GM19238 (cell line): ENCODE data around the gene DST.

Source experiments
- DNase-seq: peaks from one replicate; pipeline ENCODE4 v3.0.0; 2011; ENCODE audit warnings: low spot score; ENCODE audit not compliant: insufficient read length

Gene DST

DNA sequence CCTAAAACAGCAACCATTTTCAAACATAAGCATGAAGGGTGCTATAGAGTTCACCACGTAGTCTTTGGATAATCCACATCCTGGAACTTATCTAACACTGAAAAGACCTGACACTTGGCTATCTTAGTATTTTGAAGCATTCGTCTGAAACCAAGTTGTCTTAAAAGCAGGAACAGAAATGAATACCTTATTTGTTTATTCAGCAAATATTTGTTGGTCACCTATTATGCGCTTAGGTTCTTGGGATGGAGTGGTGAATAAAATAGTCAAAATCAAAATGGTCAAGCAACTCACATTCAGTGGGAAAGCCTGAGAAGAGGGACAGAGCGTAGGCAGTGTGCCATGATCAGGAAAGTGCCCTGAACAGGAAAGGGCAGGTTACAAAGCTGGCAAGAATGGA is 206.9 kb downstream of the DST start:
- DNase-seq = no peak

DNA sequence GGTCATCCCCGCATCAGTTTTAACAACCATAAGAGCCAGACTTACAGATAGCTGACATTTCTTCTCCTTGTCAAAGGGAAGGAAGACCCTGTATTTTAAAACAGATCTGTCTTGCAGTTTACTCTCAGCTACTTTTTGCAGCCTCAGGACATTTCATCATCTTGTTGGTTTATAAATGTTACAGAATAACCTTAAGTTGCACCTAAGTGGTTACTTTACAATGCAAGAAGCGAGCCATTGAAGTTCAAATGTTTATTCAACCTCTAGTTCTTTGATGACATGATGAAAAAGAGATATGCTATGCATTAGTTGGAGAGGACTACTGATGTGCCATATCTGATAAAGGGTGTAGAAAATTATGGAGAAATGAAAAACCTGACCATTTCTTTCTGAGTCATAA is 207.4 kb downstream of the DST start:
- DNase-seq = no peak

DNA sequence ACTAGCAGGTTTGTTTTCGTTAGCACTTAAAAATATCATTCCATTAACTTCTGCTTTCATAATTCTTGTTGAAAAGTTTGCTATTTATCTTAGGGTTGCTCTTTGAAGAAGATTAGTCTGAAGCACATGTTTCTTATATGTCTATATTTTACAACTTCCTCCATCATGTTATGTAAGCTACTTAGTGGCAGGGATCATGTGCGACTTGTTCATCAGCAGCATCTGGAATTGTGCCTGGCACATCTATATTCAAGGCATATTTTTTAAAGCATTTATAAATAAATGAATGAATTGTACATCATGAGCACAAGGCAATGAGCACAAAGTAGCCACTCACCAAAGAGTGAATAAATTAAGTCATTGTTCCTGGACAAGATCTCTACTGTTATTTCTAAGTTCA is 208.1 kb downstream of the DST start:
- no peak for DNase-seq

DNA sequence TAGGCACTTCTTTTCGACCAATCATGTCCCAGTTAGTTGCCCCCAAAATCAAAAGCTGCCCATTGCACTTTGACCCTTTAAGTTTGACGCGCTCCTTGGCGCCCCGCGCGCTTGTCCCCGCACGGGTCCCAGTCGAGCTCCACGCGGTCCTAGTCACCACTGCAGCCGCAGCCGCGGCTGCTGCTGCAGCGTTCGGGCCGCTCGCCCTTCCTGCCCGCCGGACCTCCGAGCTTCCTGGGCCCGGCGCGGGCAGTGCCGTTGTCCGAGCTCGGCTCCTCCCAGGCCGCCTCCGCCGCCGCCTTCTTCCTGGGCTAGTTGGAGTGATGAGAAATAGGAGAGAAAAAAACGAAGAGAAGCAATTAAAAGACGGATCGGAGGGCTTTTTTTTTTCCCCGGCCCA is 209.6 kb downstream of the DST start:
- DNase-seq = no peak

DNA sequence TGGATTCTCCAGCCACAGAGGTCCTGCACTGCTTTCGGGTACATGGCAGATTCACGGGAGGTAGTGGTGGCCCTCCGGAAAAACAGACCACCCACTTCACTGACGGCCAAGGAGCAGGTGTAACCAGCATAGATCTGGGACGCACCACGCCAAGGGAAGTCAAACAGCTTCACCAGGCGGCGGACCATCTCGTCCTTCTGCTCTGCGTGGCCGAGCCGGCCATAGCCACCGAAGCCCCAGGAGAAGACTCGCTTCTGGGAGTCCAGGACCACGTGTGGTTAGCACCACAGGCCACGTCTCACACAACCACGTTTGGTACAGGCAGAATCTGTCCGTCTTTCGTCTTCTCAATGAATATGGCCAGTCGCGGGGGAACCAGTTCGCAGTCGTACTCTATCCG is 210.5 kb downstream of the DST start:
- DNase-seq = no peak

DNA sequence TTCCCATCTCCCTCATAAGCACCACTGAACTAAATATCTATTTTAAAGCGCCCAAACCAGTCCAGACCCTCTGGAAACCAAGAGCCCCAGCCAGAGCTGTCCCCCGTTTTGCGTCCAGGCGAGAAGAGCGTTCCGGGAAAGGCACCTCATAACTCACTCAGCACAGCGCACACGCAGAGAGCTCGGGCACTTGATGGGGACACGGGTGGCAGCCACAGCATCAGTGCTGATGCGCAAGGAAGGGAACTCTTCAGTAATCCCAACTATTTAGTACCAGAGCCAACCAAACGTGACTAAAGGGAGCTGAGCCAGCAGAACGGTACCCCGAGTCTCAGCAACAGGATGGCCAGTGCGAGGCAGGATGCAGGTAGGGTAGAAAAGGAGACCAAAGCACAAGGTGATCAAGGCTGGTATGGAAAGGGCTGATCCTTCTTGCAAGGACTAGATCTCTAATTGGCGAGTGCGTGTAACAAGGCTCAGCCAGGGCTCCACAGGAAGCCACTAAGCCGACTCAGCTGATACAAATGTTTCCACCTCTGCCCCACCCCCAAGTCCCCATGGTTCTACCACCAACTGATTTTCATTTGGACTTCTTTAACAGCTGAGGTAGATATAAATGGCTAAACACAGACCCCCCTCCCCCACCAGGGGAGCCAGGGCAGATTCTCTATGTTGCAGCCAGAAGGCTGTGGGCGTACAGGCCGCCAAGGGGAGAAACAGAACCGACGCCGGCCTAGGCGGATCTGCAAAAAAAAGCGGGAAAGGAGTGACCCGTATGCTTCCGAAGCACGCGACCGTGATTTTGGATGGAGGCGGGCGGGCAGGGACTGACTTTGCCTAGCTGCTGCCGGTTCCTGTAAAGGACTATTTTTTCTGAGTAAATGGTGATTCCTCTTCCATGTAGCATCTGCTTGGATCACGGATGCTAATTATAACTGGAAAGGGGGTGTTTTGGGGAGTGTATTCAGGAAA is 211.8 kb downstream of the DST start:
- no peak for DNase-seq

DNA sequence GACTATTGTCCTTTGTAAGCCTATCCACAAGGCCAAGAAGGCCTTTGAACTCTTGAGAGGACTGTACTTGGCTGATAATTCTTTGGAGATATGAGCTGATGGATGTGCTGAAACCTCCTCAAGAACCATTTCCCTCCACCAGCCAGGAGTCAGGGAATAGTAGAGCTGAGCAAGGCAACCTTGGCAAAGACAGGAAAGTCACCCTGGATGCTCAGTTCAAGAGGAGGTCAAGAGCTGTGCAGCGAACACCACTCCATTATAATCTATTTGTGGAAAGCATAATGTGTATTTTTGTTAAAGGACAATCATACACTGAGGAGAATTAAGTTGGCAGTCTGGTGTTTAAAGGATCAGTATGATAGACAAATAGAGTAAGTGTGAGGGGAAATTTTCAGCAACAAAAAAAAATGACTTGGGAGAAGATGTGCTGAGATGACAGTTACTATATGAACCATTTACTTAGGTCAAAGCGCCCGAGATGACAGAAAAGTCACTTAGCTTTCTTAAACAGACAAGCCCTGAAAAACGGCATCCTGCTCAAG is 218.1 kb downstream of the DST start:
- DNase-seq = no peak

DNA sequence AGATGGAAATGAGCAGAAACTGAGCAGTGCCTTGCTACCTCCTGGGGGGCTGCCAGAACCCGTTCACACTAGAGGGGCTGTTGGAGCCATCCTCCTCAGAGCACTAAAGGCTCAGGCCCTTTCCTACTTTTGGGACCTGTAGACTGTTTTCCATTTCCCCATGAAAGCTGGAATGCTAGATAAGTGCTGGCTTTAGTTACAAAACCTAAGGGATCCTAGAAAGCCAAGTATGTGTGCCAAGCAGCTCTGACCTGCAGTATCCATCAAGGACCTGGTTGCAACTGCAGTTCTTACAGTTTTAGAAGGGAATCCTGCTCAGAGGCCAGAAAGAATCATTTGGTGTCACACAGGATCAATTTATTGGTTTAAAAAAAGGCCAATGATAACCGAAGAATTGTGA is 218.6 kb downstream of the DST start:
- no peak for DNase-seq

DNA sequence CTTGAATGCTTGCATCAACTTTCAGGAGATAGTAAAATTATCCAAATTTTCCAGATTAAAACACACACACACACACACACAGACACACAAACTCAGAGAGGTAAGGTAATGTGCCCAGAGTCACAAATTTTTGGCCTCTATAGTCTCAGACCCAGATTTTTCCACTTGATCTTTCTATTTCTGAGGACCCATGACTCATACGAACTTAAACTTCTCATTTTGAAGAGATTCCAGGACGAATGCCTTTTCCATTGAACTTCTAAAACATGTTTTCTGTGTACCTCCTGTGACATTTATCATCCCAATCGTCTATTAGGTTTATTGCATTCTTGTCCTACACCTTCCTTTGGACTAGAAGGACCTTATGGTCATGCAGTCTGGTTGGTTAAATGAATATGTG is 222.4 kb downstream of the DST start:
- DNase-seq = no peak

DNA sequence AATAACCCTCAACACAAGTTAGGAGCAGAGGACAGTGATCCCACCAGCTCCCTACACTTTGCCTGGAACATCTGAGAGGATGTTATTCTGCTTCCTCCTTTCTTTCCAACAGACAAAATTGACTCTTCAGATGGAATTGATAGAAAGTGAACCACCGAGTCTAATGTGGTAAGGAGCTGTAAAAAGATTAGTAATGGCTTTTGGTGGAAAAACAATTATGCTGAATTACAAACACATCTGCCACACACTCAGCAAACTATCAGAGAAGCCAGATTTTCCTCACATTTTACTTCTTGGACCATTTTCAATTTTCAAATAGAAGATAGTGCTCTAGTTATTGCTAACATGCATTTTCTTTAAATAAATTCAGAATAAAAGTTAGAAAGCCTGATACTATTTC is 223.5 kb downstream of the DST start:
- no peak for DNase-seq

DNA sequence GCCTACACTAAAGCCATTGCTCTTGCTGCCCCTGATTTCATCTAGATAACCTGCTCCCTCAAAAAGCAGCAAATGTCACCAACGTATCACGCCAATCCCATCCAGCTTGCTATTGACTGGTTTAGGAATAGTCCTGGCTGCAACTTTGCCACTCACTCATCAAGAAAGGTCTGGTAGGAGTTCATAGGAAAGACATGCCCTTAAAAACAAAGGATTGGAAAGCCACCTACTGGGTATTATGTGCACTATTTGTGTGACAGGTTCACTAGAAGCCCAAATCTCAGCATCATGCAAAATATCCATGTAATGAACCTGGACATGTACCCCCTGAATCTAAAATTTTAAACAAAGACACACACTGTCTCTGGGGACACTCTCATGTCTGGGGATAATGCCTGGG is 224.9 kb downstream of the DST start:
- no peak for DNase-seq

DNA sequence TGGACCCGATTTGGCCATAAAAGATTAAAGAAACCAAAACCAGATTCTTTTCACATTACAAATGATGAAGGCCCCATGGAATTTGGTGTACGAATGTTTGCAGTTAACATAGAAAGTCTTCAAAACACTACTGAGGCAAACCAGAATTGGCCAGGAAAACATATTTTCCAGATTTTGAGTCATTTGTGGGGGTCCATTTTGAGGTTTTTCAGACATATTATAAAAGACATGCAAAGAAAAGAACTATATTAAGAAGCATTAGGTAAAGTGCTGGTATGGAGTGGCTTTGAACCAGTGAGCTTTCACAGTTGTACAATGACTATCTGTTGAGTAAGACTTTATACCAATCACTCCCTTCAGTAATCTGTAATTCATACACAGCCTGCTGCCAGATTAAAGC is 226.4 kb downstream of the DST start:
- no peak for DNase-seq

DNA sequence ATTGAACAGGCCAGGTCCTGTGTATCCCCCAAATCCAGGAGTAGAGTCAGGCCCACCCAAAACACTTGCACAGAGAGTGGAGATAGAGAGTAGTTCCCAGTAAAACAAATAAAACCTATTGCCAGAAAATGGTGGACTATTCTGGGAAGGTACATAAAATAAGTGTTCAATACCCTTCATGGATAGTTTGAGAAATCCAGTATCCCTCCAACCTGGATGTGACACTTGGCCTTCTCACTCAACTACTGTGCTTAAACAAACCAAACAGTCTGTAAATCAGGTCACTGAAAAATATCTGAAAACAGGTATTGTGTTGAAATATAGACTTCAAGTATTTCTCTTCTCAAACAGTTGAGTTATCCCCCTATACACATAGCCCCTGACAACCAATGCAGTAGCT is 233.7 kb downstream of the DST start:
- DNase-seq = no peak
